Caco-2 (cell line): ENCODE data around the gene SLC17A9. TPM values are rescaled to one million over a fixed set of nuclear protein-coding genes. Genes with fewer than 3 reads are reported as not detected.

Experiments used
- BruUV-seq: library from RNA; stranded (reverse); fragments of 400-500 nt; replicated peaks from 2 replicates; lab custom pipeline; 2021; lab: Mats Ljungman, UMichigan
- CTCF ChIA-PET: fragments of 300-600 bp; sonication (Branson Sonifier 250); formaldehyde crosslinking; loops from one replicate; lab custom pipeline; 2022; ENCODE audit warnings: antibody characterized with exemption; lab: Charles Lee
- POLR2A ChIA-PET: fragments of 300-600 bp; sonication (Branson Sonifier 250); formaldehyde crosslinking; loops from one replicate; lab custom pipeline; 2022; ENCODE audit warnings: antibody characterized with exemption; lab: Charles Lee
- DNase-seq, 2 experiments: peaks; one replicate each; pipeline versions ENCODE4 v3.0.0 to v3.0.0-alpha.2; 2020 to 2022
- H3K27me3 ChIP-seq: replicated peaks from 2 replicates; pipeline ENCODE4 v1.6.0; 2011; ENCODE audit warnings: low read length; ENCODE audit not compliant: control insufficient read depth, insufficient read depth
- H3K36me3 ChIP-seq: 2 replicates; pipeline ENCODE4 v1.5.1; 2011; ENCODE audit warnings: low read length; ENCODE audit not compliant: control insufficient read depth, insufficient read depth
- H3K4me1 ChIP-seq: fragments of 250-450 bp; sonication (Bioruptor Pico); 2 replicates; pipeline ENCODE4 v1.5.1; 2020; ENCODE audit warnings: mild to moderate bottlenecking
- H3K4me3 ChIP-seq: 2 replicates; pipeline ENCODE4 v1.5.1; 2011; ENCODE audit warnings: low read depth, mild to moderate bottlenecking, control low read depth, low read length
- H3K9me3 ChIP-seq: fragments of 250-450 bp; sonication (Bioruptor Pico); 2 replicates; pipeline ENCODE4 v1.5.1; 2020; ENCODE audit warnings: mild to moderate bottlenecking, moderate library complexity
- H3K27ac Mint-ChIP-seq: one replicate; pipeline ENCODE4 v1.8.0; 2022; ENCODE audit warnings: mixed read lengths; ENCODE audit not compliant: unreplicated experiment
- H3K27me3 Mint-ChIP-seq: one replicate; pipeline ENCODE4 v1.8.0; 2022; ENCODE audit warnings: mixed read lengths; ENCODE audit not compliant: insufficient read depth, unreplicated experiment
- H3K36me3 Mint-ChIP-seq: one replicate; pipeline ENCODE4 v1.8.0; 2022; ENCODE audit warnings: mild to moderate bottlenecking, mixed read lengths; ENCODE audit not compliant: insufficient read depth, unreplicated experiment
- H3K4me1 Mint-ChIP-seq: one replicate; pipeline ENCODE4 v1.8.0; 2022; ENCODE audit warnings: low read depth, mixed read lengths; ENCODE audit not compliant: unreplicated experiment
- H3K4me3 Mint-ChIP-seq: one replicate; pipeline ENCODE4 v1.8.0; 2022; ENCODE audit warnings: mild to moderate bottlenecking, moderate library complexity, mixed read lengths; ENCODE audit not compliant: unreplicated experiment
- H3K9me3 Mint-ChIP-seq: one replicate; pipeline ENCODE4 v1.8.0; 2022; ENCODE audit warnings: mixed read lengths; ENCODE audit not compliant: unreplicated experiment
- intact Hi-C: fragments of 100-400 bp; cut with micrococcal nuclease; formaldehyde crosslinking; loops from one replicate; pipeline ENCODE4 v1.10.0; 2022; ENCODE audit not compliant: unreplicated experiment
- total RNA-seq: library from RNA; stranded (reverse); gene quantifications from 2 replicates; pipeline ENCODE4 v1.2.3, GENCODE V29; 2022
- TF ChIP-seq, protein P1 (sequence below), 2 experiments: fragments of 200-600 bp in 1 of 2; IDR thresholded peaks; 1 replicate in 1 of 2; 2 replicates in 1 of 2; pipeline versions ENCODE4 v1.5.1 to v1.8.0; 2011 to 2022; ENCODE audit warnings: antibody characterized with exemption in 1 of 2, control low read depth in 1 of 2, inconsistent platforms in 1 of 2, low read depth in 1 of 2, low read length in 1 of 2, mild to moderate bottlenecking in 1 of 2, moderate library complexity in 1 of 2; ENCODE audit not compliant: insufficient read depth in 1 of 2, severe bottlenecking in 1 of 2, unreplicated experiment in 1 of 2

Gene SLC17A9
- total RNA-seq, 1 experiment from 2014 or later = 64.7 TPM

DNA sequence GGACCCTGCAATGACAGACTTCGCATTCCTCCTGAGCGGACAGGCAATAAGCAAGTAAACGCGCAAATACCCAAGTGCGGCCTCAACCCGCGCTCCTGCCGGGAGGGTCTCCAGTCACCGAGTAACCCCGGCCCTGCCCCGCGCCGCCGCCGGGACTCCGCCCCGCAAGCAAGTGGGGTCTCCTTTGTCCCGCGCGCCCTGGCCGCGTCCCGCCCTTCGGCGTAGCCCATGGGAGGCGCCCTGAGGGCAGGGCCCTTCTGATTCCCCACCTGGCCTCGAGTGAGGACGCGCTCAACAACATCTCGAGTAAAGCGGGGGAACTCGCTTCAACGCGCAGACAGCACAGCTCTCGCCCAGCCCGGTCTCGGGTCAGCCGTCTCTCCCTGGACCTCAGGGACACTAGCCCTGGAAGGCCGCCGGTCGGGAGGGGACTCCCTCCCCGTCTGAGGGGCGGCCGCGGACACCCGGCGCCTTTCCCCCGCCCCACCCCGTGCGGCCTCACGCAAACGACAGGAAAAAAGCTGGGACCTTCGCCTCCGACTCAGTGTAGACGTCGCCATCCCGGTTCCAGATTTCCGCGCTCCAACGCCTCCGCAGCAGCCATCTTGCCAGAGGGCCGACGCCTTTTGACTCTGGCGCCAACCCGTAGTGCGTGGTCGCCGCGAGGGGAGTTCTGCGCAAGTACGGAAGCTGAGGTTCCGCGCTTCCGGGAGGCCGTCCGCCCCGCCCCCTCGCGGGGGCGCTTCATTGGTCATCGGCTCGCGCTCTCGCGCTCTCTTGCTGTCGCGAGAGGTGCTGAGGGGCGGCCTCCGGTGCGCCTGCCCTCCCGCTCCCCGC, 15.0 kb upstream of the SLC17A9 start:
- intact Hi-C loops = loop anchor here (1.0 to 5.0 kb wide), 4 partner anchors 11 to 1055 kb away; partner anchors contain the start of genes DIDO1 and SLC17A9
- ChIA-PET POLR2A (interaction anchor here (0.5 to 3.7 kb wide), 18 partner anchors 10 to 732 kb away, joined by 3 to 26 read pairs (median 4); partner anchors contain the start of genes DIDO1, SLC17A9, STMN3 and TCFL5), CTCF (interaction anchor here (0.6 to 1.1 kb wide), 6 partner anchors 11 to 289 kb away, joined by 3 to 7 read pairs (median 3); no protein-coding TSS in a partner anchor)
- H3K36me3 ChIP-seq = peaks cover 17% of the 10 kb centered on the region
- peak overlapping the region; percentile 81 for H3K4me3 ChIP-seq
- no peaks in the 10 kb centered on the region for H3K9me3 ChIP-seq
- peak overlapping the region; percentile 95 for H3K27ac Mint-ChIP-seq
- H3K27me3 ChIP-seq = no peaks in the 10 kb centered on the region
- H3K4me1 Mint-ChIP-seq = peaks cover 8% of the 10 kb centered on the region
- H3K4me1 ChIP-seq = peaks cover 26% of the 10 kb centered on the region
- no TSS peak for BruUV-seq
- H3K36me3 Mint-ChIP-seq = peaks cover 44% of the 10 kb centered on the region
- TF ChIP-seq, protein P1, sequence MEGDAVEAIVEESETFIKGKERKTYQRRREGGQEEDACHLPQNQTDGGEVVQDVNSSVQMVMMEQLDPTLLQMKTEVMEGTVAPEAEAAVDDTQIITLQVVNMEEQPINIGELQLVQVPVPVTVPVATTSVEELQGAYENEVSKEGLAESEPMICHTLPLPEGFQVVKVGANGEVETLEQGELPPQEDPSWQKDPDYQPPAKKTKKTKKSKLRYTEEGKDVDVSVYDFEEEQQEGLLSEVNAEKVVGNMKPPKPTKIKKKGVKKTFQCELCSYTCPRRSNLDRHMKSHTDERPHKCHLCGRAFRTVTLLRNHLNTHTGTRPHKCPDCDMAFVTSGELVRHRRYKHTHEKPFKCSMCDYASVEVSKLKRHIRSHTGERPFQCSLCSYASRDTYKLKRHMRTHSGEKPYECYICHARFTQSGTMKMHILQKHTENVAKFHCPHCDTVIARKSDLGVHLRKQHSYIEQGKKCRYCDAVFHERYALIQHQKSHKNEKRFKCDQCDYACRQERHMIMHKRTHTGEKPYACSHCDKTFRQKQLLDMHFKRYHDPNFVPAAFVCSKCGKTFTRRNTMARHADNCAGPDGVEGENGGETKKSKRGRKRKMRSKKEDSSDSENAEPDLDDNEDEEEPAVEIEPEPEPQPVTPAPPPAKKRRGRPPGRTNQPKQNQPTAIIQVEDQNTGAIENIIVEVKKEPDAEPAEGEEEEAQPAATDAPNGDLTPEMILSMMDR (IDR thresholded peaks at IDR 0.05; ENCODE audit: insufficient read depth in 1 of 2, low read depth in 1 of 2, low read length in 1 of 2, severe bottlenecking in 1 of 2, unreplicated experiment in 1 of 2) = no peak
- no peaks in the 10 kb centered on the region for H3K9me3 Mint-ChIP-seq
- H3K4me3 Mint-ChIP-seq = no peak overlapping the region
- H3K27me3 Mint-ChIP-seq = no peaks in the 10 kb centered on the region
- DNase-seq = peak; percentile 99 to 100

GRCh38 chr20:62938105-62938888, 14.2 kb upstream of the SLC17A9 start, which contains the start of gene GID8:
Gene GID8, plus strand, starts transcription at chr20:62938147. Its CDS starts 3,356 bp downstream, at chr20:62941503.
- no TSS peak for BruUV-seq
- H3K9me3 Mint-ChIP-seq = no peaks in the 10 kb centered on the region

More at GRCh38 chr20:62938105-62938888, 14.2 kb upstream of the SLC17A9 start, which contains the start of gene GID8:
- H3K36me3 ChIP-seq = peaks cover 18% of the 10 kb centered on the region
- ChIA-PET POLR2A (interaction anchor here (0.6 to 3.7 kb wide), 15 partner anchors 10 to 714 kb away, joined by 3 to 26 read pairs (median 5); partner anchors contain the start of genes DIDO1, SLC17A9, STMN3 and TCFL5), CTCF (interaction anchor here (0.7 to 1.0 kb wide), 2 partner anchors 33 to 34 kb away, joined by 3 read pairs; no protein-coding TSS in a partner anchor)
- DNase-seq = peak; percentile 70 to 83
- Mint-ChIP-seq H3K27ac (peak within 1 kb of the TSS; percentile 95), H3K4me1 (peaks cover 8% of the 10 kb centered on the region), H3K27me3 (no peaks in the 10 kb centered on the region), H3K4me3 (no peak within 1 kb of the TSS), H3K36me3 (peaks cover 52% of the 10 kb centered on the region)
- TF ChIP-seq, protein P1 (IDR thresholded peaks at IDR 0.05; ENCODE audit: insufficient read depth in 1 of 2, low read depth in 1 of 2, low read length in 1 of 2, severe bottlenecking in 1 of 2, unreplicated experiment in 1 of 2) = no peak
- H3K27me3 ChIP-seq = no peaks in the 10 kb centered on the region
- peak within 1 kb of the TSS; percentile 81 for H3K4me3 ChIP-seq
- peaks cover 26% of the 10 kb centered on the region for H3K4me1 ChIP-seq
- H3K9me3 ChIP-seq = no peaks in the 10 kb centered on the region
- intact Hi-C loops = loop anchor here (1.0 to 5.0 kb wide), 2 partner anchors 14 to 1054 kb away; partner anchors contain the start of gene SLC17A9
